HUES6 (cell line): ENCODE measurements around the gene NTMT1.
A peak's percentile ranks its signal among the peaks of the same experiment; 100 is the strongest.
"Not testable (repeated sequence)": the region's sequence is repeated elsewhere in the genome, so short reads cannot be mapped to it uniquely, and the experiment has no call there.

ENCODE experiments used
- H3K27ac ChIP-seq: 2 replicates; pipeline ENCODE4 v1.7.0; 2013; ENCODE audit warnings: low read depth, mild to moderate bottlenecking, low read length, inconsistent platforms
- H3K27me3 ChIP-seq: 2 replicates; pipeline ENCODE4 v1.6.1; 2013; ENCODE audit warnings: low read length; ENCODE audit not compliant: control insufficient read depth, insufficient read depth
- H3K36me3 ChIP-seq: 2 replicates; pipeline ENCODE4 v1.6.1; 2013; ENCODE audit warnings: low read length; ENCODE audit not compliant: control insufficient read depth, insufficient read depth
- H3K4me1 ChIP-seq: 2 replicates; pipeline ENCODE4 v1.6.1; 2013; ENCODE audit warnings: low read length; ENCODE audit not compliant: control insufficient read depth, insufficient read depth
- H3K4me3 ChIP-seq: 2 replicates; pipeline ENCODE4 v1.5.1; 2013; ENCODE audit warnings: low read depth, low read length
- H3K9ac ChIP-seq: one replicate; pipeline ENCODE4 v1.6.1; 2013; ENCODE audit warnings: mild to moderate bottlenecking, low read length
- H3K9me3 ChIP-seq: 2 replicates; pipeline ENCODE4 v1.6.1; 2013; ENCODE audit warnings: low read depth, low read length; ENCODE audit not compliant: control insufficient read depth, insufficient read depth

The NTMT1 gene

GRCh38 chr9:129586245-129586644 lies 39.7 kb upstream of the NTMT1 start:
- Histone ChIP-seq H3K9me3 (no peaks in the 10 kb centered on the region), H3K9ac (no peak overlapping the region), H3K27me3 (peaks cover 14% of the 10 kb centered on the region; the same call in 1 of the 2 replicates), H3K4me3 (no peak overlapping the region), H3K4me1 (peaks cover 18% of the 10 kb centered on the region), H3K27ac (no peak overlapping the region), H3K36me3 (no peaks in the 10 kb centered on the region)

- Histone ChIP-seq H3K4me1 (peaks cover 18% of the 10 kb centered on the region), H3K27me3 (peaks cover 14% of the 10 kb centered on the region; the same call in 1 of the 2 replicates), H3K9ac (no peak overlapping the region), H3K4me3 (no peak overlapping the region), H3K9me3 (no peaks in the 10 kb centered on the region), H3K27ac (no peak overlapping the region), H3K36me3 (no peaks in the 10 kb centered on the region)
Measured at GRCh38 chr9:129586685-129587084, 39.3 kb upstream of the NTMT1 start.

DNA sequence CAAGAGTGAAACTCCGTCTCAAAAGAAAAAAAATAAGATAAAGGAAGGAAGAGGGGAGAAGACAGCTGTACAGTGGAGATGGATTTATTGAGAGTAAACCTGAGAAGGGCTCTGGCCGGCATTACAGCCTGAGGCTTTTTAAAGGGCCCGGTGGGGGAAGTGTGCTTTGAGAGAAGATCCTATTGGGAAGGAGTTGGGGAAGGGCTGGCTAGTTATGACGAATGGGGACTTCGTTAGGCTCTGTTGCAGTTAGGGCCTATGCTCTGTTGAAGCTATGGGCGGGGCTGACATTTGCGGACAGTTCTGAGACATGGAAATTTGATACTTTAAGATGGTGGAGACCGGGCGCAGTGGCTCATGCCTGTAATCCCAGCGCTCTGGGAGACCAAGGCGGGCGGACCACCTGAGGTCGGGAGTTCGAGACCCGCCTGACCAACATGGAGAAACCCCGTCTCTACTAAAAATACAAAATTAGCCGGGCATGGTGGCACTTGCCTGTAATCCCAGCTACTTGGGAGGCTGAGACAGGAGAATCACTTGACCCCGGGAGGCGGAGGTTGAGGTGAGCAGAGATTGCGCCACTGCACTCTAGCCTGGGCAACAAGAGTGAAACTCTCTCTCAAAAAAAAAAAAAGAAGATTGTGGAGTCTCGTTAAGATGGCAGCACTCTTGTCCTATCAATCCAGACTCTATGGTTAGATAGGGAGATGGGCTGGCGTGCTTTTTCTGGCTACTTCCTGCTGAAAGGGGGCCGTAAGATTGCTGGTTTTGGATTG lies 38.3 kb upstream of the NTMT1 start:
- Histone ChIP-seq H3K9me3 (no peaks in the 10 kb centered on the region), H3K27me3 (peaks cover 19% of the 10 kb centered on the region; the same call in 1 of the 2 replicates), H3K27ac (no peak overlapping the region), H3K4me1 (peaks cover 25% of the 10 kb centered on the region), H3K9ac (no peak overlapping the region), H3K36me3 (no peaks in the 10 kb centered on the region), H3K4me3 (no peak overlapping the region)

GRCh38 chr9:129590466-129590865 lies 35.5 kb upstream of the NTMT1 start:
- Histone ChIP-seq H3K27me3 (peaks cover 40% of the 10 kb centered on the region), H3K9ac (no peak overlapping the region), H3K9me3 (no peaks in the 10 kb centered on the region), H3K4me1 (peaks cover 35% of the 10 kb centered on the region), H3K36me3 (no peaks in the 10 kb centered on the region), H3K27ac (no peak overlapping the region), H3K4me3 (no peak overlapping the region)

DNA sequence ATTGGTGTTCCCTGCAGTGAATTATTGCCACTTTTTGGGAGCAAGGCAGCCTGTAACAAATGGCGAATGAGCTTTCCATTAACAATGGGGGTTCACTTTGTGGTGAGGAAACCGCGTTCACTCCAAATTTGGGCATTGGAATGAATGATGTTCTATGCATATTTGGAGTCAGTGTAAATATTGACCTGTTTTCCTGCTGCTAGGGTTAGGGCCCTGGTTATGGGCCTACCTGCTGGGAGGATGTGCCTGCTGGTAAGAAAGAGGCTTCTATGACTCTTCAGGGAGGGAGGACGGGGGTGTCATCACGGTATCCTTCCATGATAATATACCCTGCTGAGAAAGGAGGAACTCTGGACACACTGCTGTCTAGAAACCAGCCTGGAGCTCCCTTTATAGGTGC lies 34.0 kb upstream of the NTMT1 start:
- Histone ChIP-seq H3K27me3 (peaks cover 40% of the 10 kb centered on the region), H3K9ac (no peak overlapping the region), H3K27ac (no peak overlapping the region), H3K4me3 (peak overlapping the region; percentile 16; the same call in 1 of the 2 replicates), H3K36me3 (no peaks in the 10 kb centered on the region), H3K4me1 (peaks cover 39% of the 10 kb centered on the region), H3K9me3 (no peaks in the 10 kb centered on the region)

DNA sequence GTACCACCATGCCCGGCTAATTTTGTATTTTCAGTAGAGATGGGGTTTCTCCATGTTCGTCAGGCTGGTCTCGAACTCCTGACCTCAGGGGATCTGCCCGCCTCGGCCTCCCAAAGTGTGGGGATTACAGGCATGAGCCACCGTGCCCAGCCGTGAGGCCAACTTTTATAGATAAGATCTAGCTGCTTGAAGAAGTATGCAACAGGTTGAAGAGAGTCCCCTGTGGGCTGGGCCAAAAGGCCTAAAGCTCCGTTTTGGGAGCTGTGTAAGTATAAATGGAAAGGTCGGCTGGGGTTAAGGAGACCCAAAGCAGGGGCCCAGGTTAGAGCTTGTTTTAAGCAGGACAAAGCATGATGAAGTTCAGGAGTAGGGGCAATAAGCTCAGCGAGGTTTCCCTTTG lies 33.2 kb upstream of the NTMT1 start:
- Histone ChIP-seq H3K27me3 (peaks cover 40% of the 10 kb centered on the region), H3K4me1 (peaks cover 35% of the 10 kb centered on the region)
- not testable (repeated sequence) for H3K27ac ChIP-seq, H3K9ac ChIP-seq, H3K9me3 ChIP-seq, H3K4me3 ChIP-seq, H3K36me3 ChIP-seq

DNA sequence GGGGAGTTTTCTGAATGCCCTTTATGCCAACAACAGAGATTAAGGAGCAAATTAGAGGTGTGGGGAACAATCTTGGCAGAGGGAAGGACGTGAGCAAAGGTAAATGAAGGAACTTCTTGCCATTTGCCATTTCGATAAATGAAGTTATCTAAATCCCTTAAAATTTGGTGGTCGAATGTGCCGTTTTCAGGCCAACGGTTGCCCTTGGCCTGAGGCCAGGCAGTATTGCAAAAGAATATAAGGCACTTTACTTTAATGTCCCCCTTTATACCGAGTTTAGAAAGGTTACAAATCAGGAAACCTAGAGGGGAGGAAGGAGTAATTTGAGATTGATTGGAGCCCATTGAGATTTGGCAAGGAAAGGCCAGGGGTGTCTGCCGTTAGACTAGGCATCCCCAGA lies 31.3 kb upstream of the NTMT1 start:
- Histone ChIP-seq H3K9me3 (no peaks in the 10 kb centered on the region), H3K36me3 (no peaks in the 10 kb centered on the region), H3K9ac (no peak overlapping the region), H3K4me1 (peaks cover 47% of the 10 kb centered on the region), H3K4me3 (no peak overlapping the region), H3K27me3 (peaks cover 42% of the 10 kb centered on the region), H3K27ac (no peak overlapping the region)

GRCh38 chr9:129595311-129595741 lies 30.6 kb upstream of the NTMT1 start:
- H3K27me3 ChIP-seq, result peaks cover 38% of the 10 kb centered on the region
- no peak overlapping the region for H3K4me3 ChIP-seq
- peaks cover 47% of the 10 kb centered on the region for H3K4me1 ChIP-seq
- H3K36me3 ChIP-seq, result no peaks in the 10 kb centered on the region
- H3K9me3 ChIP-seq, result no peaks in the 10 kb centered on the region
- H3K27ac ChIP-seq, result no peak overlapping the region
- H3K9ac ChIP-seq, result no peak overlapping the region

GRCh38 chr9:129595903-129596540 lies 29.9 kb upstream of the NTMT1 start:
- Histone ChIP-seq H3K36me3 (no peaks in the 10 kb centered on the region), H3K27ac (peak overlapping the region; percentile 77; the same call in 1 of the 2 replicates), H3K4me3 (peak overlapping the region; percentile 76), H3K9ac (no peak overlapping the region), H3K4me1 (peaks cover 47% of the 10 kb centered on the region), H3K9me3 (no peaks in the 10 kb centered on the region), H3K27me3 (peaks cover 31% of the 10 kb centered on the region)

DNA sequence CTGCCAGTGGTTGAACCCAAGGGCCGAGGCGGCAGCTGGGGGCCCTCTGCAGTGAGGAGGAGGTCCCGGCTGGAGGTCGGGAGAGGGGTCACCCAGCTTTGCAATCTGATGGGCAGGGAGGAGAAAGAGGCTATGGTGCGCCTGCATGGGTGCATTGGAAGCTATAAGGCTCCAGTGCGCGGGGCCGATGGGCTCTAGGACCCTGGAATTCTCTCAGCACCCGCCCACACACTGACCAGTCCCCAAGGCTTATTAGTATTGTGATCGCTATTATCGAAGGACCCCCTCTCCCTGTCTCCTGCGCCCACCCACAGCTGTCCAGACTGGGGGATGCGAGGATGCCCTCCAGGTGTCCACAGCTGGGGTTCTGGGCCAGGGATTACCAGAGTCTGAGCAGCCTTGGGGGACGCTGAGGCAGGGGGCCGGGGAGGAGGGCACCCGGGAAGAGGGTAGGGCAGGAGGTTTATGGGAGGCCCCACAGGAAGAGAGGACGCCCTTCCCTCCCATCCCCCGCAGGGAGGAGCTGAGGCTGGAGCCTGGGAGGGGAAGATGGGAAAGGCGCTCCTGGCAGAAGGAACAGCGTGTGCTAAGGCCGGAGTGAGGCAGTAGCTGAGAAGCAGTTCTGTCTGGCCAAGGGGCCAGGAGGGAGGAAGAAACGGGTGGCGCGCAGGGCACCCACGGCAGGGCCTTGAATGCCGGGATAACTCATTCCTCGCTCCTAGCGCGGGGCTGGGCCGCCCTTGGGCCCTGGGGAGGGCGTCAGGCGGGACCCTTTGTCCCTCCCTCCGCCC lies 29.2 kb upstream of the NTMT1 start:
- Histone ChIP-seq H3K9me3 (no peaks in the 10 kb centered on the region), H3K4me1 (peaks cover 46% of the 10 kb centered on the region), H3K9ac (peak overlapping the region; percentile 79), H3K27ac (peak overlapping the region; percentile 77; the same call in 1 of the 2 replicates), H3K36me3 (no peaks in the 10 kb centered on the region), H3K27me3 (peaks cover 31% of the 10 kb centered on the region), H3K4me3 (peak overlapping the region; percentile 76)
